GM19395 (cell line): Measurements from ENCODE around the gene IL17REL.

ENCODE experiments used
- ATAC-seq: cut with Tn5 transposase; IDR thresholded peaks from one replicate; pipeline ENCODE4 v1.9.1; 2021; ENCODE audit warnings: mild to moderate bottlenecking, moderate library complexity; ENCODE audit not compliant: unreplicated experiment

The IL17REL gene

DNA sequence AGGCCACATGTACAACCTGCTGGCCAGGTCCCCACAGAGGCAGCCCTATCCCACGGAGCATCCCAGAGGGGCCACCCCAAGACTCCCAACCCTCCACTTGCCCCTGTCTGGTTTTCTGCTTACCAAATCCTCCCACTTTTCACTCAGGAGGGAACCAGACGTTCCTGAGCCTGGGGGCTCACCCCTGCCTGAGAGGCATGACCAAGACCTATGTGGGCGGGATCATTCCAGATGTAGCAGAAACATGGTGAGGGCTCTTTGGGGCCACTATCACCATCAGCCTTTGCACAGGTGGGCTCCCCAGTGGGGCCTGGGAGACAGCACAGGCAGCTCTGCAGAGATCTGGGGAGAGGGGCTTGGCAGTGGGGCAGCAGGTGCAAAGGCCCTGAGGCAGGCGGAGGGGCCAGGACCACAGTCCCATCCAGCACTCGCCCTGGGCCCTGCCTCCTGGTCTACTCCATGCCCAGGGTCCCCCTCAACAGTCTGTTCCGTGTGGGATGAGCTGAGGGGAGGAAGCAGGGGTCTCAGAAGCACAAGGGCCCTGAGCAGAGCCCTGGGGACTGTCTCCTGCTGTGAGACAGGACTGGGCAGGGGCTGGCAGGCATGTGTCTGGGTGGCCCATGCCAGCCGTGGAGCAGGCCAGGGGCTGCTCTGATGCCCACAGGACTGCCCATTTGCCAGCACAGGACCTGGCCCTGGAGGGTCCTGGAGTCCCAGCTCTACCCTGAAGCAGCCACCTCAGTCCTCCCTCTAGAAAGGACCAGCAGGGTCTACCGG, 42.6 kb downstream of the IL17REL start:
- ATAC-seq, result peak; percentile 13

DNA sequence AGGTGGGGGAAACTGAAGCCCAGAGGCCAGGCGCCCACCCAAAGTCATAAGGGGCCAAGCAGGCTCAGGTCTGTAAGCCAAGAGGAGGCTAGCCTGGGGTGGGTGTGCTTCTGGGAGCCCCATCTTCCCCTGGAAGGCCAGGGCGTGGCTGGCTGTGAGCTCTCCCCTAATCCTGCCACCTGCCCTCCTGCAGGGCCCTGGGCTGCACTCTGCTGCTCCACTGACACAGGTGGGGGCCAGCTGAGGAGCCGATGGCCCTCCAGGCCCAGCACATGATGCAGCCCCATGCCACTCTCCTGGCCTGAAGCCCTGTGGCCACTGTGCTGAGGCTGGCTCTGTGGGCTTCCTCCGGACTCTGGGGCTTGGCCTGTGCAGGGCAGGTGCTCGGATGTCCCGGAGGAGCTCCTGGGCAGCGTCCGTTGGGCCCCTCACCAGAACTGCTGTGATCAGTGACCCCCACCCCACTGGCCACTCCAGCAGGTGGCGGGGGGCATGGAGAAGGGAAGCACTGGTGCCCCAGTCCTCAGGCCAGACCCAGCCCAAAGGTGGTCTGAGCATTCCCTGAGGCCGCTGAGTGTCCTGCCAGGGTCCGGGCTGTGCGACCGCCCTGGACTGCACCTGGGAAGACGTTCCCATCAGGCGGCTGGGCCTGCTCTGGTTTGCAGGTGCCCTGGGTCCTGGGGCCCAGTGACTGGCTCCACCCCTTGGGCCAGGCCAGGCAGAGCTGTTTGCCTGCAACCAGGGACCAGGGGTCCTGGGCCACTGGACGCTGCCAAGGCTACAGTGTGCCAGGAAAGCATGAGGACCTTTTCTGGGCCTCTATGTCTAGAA, 43.5 kb downstream of the IL17REL start:
- ATAC-seq, result no peak

DNA sequence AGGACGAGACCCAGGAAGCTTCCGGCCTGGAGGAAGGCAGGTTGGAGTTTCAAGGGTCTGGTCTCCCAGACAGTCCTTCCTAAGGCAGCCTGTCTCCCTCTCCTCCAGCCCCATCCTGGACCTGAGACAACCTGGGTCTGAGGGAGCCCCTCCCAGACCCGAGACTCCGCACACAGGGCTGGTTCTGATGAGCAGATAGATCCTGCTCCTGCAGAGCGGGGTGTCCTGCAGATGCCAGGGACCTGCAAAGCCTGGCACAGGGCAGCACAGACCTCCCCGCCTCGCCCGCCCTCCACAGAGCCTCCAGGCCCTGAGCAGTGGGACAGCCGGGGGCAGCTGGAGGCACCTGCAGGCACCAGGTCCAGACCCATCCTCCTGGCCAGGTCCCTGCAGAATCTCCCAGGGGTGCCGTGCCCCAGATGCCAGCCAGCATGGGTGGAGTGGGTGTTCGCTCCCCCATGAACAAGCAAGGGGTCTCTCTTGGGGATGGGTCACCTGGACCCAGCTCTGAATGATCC, 44.2 kb downstream of the IL17REL start:
- ATAC-seq, result no peak

DNA sequence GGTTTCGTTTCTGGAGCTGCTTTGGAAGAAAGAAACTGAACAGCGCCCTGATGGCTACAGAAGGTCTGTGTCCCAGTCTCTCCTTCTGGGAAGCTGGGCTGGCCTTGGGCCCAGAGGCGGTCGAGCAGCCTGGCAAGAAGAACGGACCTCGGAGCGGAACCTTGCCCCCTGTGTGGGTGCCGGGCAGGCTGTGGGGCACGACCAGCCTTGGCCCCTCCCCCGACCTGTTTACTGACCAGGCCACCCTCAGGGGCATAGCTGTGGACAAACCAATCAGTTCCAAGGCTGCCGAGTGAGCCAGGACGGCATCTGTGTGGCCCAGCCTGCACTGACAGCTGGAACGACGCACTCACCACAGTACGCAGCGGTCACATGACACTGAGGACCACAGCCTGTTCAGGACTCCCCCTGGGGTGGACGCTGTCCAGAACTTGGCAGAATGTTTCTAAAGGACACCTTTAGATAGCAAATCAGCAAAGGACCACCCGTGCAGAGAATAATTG, 44.8 kb downstream of the IL17REL start:
- no peak for ATAC-seq

DNA sequence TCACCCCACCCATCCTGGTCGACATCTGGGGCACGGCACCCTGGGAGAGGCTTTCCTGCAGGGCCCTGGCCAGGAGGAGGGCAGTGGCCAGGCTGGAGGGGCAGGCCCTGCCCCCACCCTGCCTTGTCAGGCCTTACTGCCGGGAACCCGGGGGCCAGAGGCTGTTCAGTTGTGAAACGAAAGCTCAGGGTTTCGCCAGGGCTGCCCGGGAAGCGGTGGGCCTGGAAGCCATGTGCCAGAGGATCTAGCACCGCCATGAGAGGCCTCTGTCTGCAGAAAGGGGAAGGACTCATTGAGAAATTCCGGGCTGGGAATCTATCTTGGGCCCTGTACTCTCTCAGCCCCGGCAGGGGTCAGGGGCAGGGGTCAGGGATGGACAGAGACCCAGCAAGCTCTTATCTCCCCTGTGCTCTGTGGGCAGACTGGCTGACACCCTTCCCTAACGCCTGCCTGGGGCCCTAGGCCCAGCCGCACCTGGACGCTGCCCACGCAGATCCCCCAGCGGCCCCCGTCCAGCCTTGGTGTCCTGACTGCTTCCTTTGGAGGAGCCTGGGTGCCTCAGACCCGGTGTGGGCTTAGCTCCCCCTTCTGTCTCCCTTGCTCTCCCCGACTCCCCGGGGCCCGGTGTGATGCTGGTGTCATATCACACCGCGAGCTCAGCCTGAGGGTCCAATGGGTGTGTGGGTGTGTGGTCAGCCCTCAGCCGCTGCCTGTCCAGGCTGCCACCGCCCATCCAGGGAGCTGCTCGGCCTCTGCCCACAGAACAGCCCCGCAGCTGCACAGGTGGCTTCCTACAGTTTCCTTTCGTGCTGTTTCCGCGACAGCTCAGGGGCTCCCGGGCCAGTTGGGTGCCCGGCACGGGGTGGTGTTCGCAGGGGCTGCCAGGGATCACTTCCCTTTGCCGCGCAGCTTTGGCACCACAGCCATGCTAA, 45.5 kb downstream of the IL17REL start:
- no peak for ATAC-seq

DNA sequence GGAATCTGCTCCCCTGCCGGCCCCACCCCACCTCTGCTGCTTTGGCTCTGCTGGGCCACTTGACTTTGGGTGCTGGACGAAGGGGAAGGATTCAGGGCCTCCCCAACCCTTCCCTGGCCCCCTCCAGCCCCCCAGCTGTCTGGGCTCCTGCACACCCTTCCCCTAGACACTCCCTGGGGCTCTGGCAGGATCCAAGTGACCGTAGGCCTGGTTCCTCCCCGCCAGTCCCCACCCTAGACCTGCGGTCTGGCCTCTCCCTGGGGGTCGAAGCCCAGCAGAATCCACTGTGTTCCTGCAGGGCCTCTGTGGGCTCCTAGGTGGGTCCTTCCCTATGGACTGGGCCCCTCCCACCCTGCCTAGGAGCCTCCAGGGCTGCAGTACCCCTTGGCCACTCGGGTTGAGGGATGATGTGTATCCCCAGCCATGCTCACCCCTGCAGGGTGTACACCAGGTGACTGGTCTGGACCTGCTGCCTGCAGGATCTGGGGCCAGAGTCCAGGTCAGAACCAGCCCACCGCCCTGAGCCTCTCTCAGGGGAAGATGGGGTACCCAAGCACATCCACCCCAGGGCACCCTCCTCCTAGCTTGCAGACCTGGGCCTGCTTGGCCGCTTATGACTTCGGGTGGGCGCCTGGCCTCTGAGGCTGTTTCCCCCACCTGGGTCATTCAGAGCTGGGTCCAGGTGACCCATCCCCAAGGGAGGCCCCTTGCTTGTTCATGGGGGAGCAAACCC, 46.4 kb downstream of the IL17REL start:
- ATAC-seq, result no peak

DNA sequence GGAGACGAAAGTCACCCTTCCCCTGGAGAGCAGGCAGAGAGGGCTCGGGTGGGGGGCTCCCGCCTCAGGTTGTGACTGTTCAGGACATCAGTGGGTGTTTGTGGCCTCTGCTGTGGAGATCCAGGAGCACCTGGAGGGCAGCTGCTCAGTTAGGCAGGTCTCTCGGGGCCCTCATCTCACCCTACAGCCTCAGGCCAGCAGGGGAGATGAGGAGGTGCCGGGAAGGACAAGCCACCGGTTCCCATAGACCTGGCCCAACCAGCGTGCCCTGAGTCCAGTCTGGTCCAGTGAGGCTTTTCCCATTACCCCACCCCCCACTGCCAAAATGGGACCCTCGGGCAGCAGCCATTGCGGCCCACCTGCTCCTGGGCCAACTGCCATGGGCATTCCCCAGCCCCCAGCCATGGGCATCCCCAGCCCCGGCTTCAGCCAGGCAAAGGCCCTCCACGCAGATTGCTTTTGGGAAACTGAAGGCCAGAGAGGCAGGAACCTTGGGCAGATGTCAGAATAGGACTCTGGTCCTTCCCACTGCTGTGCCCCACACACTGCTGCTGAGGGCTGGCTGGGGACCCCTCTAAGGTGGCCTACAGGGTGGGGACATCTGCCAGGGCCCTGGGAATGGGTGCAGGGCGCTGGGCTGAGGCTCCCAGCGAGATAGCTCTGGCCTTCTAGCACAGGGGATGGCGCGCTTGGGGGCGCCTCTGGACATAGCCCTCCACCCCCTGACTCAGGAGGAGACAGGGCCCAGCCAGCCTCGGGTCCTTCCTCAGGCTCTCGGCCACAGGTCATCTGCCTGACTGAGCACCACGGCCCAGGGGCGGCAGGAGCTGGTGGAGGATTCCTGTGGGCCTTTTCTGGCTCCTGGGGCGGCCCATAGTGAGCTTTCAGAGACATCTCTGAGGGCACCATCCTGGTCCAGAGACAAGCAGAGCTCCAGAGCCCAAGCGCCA, 47.2 kb downstream of the IL17REL start:
- ATAC-seq, result no peak

DNA sequence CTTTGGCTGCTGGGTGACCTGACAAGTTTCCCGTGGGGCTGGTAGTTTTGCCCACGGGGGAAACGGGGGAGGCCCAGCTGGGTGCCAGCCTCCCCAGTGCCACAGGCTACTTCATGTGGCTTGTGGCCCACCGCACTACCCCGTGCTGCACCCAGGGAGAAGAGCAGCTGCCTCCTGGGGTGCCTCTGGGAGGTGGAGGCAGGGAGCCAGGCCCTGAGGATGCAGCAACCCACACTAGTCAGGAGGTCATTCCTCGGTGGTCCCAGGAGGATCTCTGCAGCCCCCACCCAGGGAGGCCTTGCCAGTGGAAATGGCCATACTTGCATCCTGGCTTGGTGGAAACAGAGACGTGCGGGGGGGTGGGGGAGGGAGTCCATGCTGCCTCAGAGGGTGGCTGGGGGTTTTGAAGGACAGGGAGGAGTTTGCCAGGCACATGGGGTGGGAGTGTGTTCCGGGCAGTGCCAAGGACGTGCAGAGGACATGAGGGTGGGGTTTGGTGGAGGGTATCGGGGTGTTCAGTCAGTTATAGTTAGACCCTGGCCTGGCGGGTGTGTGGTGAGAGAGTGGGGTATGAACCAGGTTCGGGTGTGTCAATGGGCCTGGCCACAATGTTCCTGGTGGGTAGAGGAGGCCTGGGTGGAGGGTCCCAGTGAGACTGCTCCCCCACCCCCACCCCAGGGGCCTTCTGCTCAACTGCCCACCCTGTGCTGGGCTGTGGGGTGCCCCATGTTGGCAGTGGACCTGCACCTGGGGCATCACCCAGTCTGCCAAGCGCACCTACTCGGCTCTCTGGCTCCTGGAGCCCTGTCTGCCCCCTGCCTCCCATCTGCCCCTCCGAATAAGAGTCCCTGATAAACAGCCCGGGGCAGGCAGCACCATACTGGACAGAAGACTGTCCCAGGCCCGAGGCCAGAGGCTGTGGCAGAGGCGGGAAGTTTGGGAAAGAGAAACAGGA, 48.2 kb downstream of the IL17REL start:
- ATAC-seq, result no peak

DNA sequence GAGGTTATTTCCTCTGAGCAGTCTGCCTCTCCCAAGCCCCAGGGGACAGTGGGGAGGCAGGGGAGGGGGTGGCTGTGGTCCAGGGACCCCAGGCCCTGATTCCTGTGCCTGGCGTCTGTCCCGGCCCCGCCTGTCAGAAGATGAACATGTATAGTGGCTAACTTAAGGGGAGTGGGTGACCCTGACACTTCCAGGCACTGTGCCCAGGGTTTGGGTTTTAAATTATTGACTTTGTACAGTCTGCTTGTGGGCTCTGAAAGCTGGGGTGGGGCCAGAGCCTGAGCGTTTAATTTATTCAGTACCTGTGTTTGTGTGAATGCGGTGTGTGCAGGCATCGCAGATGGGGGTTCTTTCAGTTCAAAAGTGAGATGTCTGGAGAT, 48.9 kb downstream of the IL17REL start:
- no peak for ATAC-seq

DNA sequence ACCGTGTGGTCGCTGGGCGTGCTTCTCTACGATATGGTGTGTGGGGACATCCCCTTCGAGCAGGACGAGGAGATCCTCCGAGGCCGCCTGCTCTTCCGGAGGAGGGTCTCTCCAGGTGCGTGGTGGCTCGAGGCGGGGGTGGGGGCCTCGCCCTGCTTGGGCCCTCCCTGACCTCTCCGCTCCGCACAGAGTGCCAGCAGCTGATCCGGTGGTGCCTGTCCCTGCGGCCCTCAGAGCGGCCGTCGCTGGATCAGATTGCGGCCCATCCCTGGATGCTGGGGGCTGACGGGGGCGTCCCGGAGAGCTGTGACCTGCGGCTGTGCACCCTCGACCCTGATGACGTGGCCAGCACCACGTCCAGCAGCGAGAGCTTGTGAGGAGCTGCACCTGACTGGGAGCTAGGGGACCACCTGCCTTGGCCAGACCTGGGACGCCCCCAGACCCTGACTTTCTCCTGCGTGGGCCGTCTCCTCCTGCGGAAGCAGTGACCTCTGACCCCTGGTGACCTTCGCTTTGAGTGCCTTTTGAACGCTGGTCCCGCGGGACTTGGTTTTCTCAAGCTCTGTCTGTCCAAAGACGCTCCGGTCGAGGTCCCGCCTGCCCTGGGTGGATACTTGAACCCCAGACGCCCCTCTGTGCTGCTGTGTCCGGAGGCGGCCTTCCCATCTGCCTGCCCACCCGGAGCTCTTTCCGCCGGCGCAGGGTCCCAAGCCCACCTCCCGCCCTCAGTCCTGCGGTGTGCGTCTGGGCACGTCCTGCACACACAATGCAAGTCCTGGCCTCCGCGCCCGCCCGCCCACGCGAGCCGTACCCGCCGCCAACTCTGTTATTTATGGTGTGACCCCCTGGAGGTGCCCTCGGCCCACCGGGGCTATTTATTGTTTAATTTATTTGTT, 49.6 kb downstream of the IL17REL start:
- ATAC-seq, result no peak

DNA sequence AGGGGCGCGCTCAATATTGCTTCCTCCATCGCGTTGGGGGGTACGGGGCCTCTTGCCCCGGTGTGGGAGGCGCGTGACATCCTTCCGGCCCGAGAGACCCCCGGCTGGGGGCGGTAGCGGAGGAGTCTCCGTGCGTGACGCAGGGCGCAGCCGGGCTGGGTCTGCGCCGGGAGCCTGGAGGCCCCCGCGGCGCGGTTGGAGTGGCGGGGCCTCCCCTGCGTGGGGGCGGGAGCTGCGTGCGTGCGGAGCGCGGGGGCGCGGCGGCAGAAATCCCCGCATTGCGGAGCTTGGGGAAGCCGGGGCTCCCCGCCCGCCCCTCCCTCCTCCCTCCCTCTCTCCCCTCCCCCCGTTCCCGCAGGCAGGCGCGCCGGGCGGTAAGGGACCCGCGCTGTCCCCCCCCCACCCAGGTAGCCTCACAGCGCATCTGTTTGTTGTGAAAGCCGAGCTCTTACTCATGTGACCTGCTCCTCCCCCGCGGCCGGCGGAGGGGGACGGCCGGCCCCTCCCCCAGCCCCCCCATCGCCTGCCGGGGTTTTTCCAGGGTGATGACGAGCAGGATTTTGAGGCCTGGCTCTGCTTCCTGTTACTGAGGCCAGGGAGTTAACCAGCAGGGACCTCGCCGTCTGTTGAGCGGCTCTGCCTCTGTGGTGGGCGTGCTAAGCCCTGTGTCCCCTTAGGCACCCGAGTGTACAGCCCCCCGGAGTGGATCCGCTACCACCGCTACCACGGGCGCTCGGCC, 50.4 kb downstream of the IL17REL start:
- no peak for ATAC-seq

DNA sequence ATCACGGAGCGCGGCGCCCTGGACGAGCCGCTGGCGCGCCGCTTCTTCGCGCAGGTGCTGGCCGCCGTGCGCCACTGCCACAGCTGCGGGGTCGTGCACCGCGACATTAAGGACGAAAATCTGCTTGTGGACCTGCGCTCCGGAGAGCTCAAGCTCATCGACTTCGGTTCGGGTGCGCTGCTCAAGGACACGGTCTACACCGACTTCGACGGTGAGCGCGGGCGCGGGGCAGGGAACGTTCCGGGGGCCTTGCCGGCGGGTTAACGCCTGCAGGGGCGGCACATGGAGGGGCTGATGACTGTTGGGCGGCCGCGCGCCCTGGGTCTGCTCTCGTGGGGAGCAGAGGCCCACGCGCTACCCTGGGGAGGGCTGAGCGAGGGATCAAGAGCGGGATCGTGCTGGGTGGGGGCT, 51.0 kb downstream of the IL17REL start:
- ATAC-seq, result no peak

DNA sequence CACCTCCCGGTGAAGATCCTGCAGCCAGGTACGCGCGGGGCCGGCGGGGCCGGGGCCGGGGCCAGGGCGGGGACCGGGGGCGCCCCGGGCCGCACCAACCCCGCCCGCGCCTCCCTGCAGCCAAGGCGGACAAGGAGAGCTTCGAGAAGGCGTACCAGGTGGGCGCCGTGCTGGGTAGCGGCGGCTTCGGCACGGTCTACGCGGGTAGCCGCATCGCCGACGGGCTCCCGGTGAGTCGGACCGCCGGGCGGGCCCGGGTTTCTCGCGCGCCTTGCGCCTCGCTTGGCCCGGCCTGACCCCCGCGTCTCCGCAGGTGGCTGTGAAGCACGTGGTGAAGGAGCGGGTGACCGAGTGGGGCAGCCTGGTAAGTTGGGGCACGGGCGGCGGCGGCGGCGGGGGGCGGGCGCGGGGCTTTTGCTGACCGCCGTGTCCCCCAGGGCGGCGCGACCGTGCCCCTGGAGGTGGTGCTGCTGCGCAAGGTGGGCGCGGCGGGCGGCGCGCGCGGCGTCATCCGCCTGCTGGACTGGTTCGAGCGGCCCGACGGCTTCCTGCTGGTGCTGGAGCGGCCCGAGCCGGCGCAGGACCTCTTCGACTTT, 51.5 kb downstream of the IL17REL start:
- ATAC-seq, result no peak

DNA sequence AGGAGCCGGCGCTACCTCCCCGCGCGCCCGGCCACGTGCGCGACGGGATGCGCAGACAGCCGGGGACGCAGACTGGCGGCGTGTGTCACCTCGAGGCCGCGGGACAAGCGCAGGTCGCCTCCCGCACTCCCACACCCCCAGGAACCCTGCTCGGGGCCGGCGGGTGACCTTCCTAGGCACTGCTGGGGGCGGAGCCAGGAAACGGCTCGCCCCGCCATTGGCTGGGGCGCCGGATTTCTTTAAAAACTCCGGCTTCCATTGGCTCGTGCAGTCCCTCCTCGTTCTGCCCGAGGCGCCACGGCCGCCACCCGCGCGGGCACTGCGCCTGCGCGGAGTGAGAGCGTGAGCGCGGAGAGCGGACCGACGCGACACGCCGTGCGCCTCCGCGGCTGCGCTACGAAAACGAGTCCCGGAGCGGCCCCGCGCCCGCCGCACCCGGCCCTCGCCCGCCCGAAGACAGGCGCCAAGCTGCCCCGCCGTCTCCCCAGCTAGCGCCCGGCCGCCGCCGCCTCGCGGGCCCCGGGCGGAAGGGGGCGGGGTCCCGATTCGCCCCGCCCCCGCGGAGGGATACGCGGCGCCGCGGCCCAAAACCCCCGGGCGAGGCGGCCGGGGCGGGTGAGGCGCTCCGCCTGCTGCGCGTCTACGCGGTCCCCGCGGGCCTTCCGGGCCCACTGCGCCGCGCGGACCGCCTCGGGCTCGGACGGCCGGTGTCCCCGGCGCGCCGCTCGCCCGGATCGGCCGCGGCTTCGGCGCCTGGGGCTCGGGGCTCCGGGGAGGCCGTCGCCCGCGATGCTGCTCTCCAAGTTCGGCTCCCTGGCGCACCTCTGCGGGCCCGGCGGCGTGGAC, 52.2 kb downstream of the IL17REL start, which contains the start of gene PIM3:
PIM3 (plus strand) TSS at position 614 of the 846 bp plus-strand sequence; CDS start at position 790, 176 bp downstream.
- peak; percentile 63 for ATAC-seq

DNA sequence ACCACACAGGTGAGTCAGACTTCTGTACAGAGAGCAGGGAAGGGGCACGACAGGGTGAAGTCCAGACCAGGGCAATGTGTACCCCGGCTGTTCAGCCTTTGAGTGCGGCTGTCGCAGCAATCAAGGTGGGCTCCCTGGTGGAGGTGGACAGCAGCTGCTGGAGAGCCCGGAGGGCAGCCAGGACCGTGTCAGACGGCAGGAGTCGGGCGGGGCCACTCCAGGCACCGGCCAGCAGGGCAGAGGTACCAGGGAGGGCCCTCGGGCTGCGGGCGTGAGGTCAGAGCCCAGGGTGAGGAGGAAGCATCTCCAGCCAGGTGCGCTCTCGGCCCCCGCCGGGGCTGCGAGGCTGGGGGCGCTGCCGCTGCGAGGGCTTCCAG, 52.8 kb downstream of the IL17REL start:
- no peak for ATAC-seq
